ENCODE results near the gene C6orf52. TPM values are rescaled to one million over a fixed set of nuclear protein-coding genes. Genes with fewer than 3 reads are reported as not detected.

Gene C6orf52
- total and polyA plus RNA-seq, 2 of the 13 experiments (the other 11 are each of a cell fraction or from before 2014, with no cell fraction given): 0.50 to 0.53 TPM

- TF ChIP-seq LRRFIP1 (CRISPR knock-in tag; conservative IDR thresholded peaks at IDR 0.05): no peak
- TF ChIP-seq ATF7-NPFF (CRISPR knock-in tag; IDR thresholded peaks at IDR 0.05; ENCODE audit: low read depth): peak; percentile 86
- peak; percentile 85 for TF ChIP-seq TFDP1 (CRISPR knock-in tag; IDR thresholded peaks at IDR 0.05; ENCODE audit: borderline replicate concordance)
- TF ChIP-seq ZNF563 (CRISPR knock-in tag; IDR thresholded peaks at IDR 0.05): peak; percentile 76
- TF ChIP-seq, protein P1, sequence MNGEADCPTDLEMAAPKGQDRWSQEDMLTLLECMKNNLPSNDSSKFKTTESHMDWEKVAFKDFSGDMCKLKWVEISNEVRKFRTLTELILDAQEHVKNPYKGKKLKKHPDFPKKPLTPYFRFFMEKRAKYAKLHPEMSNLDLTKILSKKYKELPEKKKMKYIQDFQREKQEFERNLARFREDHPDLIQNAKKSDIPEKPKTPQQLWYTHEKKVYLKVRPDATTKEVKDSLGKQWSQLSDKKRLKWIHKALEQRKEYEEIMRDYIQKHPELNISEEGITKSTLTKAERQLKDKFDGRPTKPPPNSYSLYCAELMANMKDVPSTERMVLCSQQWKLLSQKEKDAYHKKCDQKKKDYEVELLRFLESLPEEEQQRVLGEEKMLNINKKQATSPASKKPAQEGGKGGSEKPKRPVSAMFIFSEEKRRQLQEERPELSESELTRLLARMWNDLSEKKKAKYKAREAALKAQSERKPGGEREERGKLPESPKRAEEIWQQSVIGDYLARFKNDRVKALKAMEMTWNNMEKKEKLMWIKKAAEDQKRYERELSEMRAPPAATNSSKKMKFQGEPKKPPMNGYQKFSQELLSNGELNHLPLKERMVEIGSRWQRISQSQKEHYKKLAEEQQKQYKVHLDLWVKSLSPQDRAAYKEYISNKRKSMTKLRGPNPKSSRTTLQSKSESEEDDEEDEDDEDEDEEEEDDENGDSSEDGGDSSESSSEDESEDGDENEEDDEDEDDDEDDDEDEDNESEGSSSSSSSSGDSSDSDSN (CRISPR knock-in tag; IDR thresholded peaks at IDR 0.05): peak; percentile 95
- TF ChIP-seq ZFAT (CRISPR knock-in tag; conservative IDR thresholded peaks at IDR 0.05): no peak
- TF ChIP-seq ARHGAP35 (CRISPR knock-in tag; IDR thresholded peaks at IDR 0.05; ENCODE audit: borderline replicate concordance): 0 out of 2 replicates have a peak, but pooled peaks have one; percentile 65
- TF ChIP-seq ZFP90 (CRISPR knock-in tag; IDR thresholded peaks at IDR 0.05; ENCODE audit: borderline replicate concordance): peak; percentile 64
- peak; percentile 67; the same call in 1 of the 2 replicates for TF ChIP-seq ZNF749 (CRISPR knock-in tag; IDR thresholded peaks at IDR 0.05; ENCODE audit: borderline replicate concordance)
- TF ChIP-seq POGZ (CRISPR knock-in tag; IDR thresholded peaks at IDR 0.05): peak; percentile 91
- peak; percentile 22; the same call in 1 of the 2 replicates for TF ChIP-seq AKAP8 (CRISPR knock-in tag; IDR thresholded peaks at IDR 0.05)
- TF ChIP-seq FOXM1 (CRISPR knock-in tag; IDR thresholded peaks at IDR 0.05): no peak
- TF ChIP-seq DZIP1 (CRISPR knock-in tag; IDR thresholded peaks at IDR 0.05): peak; percentile 86; the same call in 1 of the 2 replicates
- peak; percentile 94 for TF ChIP-seq IKZF5 (CRISPR knock-in tag; IDR thresholded peaks at IDR 0.05)
- peak; percentile 80; the same call in 1 of the 2 replicates for TF ChIP-seq FOXK1 (CRISPR knock-in tag; IDR thresholded peaks at IDR 0.05; ENCODE audit: borderline replicate concordance, low read depth)
- peak; percentile 59; the same call in 1 of the 2 replicates for TF ChIP-seq FOXJ3 (CRISPR knock-in tag; IDR thresholded peaks at IDR 0.05; ENCODE audit: borderline replicate concordance)
- peak; percentile 98 for TF ChIP-seq ZNF430 (CRISPR knock-in tag; IDR thresholded peaks at IDR 0.05)
Measured at GRCh38 chr6:10722820-10723566, 28.6 kb upstream of the C6orf52 start, which contains the start of gene TMEM14C (continued).
